Measurements from ENCODE around the gene RHOH.

DNA sequence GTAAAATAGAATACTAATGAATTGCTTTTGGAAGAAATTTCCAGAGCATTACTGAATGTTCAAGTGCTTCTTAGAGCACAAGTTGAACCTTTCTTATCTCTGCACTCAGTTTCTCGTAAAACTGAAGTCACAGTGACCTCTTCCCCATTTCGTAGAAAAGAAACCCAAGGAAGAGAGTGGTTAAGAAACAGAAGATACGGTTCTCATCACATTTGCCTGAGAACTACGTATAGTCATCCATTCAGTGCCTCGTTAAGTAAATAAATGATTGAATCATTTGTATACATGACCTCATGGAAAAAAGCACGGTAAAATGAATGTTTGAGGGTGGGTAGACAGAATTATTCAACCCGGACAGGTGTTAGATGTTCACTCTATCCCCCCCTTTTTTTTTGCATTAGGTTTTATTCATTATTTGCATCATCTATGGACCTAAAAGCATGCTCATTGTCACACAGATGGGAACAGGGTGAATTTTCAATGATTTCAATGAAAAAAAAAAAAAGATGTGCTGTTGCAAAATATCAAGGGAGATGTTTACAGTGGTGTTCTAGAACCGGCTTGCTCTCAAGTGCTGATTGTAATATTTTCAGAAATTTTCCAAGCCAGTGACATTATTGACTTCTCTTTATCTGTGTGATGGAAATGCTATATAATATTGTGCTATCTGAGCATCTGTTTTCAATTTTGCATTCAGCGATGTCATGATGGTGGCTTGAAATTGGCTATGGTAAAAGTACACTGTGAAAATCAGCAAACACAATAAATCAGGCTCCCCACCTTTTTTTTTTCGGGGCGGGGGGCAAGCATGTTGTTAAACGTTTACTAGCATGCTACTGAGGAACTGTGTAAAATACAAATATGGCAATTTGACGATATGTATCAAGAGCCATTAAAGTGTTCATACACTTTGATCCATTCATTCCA lies 4.3 kb downstream of the RHOH start:
- TF ChIP-seq, protein P1, sequence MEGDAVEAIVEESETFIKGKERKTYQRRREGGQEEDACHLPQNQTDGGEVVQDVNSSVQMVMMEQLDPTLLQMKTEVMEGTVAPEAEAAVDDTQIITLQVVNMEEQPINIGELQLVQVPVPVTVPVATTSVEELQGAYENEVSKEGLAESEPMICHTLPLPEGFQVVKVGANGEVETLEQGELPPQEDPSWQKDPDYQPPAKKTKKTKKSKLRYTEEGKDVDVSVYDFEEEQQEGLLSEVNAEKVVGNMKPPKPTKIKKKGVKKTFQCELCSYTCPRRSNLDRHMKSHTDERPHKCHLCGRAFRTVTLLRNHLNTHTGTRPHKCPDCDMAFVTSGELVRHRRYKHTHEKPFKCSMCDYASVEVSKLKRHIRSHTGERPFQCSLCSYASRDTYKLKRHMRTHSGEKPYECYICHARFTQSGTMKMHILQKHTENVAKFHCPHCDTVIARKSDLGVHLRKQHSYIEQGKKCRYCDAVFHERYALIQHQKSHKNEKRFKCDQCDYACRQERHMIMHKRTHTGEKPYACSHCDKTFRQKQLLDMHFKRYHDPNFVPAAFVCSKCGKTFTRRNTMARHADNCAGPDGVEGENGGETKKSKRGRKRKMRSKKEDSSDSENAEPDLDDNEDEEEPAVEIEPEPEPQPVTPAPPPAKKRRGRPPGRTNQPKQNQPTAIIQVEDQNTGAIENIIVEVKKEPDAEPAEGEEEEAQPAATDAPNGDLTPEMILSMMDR (IDR thresholded peaks at IDR 0.05; ENCODE audit: low read length), result no peak
- no peak for TF ChIP-seq EZH2 (IDR thresholded peaks at IDR 0.05; ENCODE audit: borderline replicate concordance, low read length)
